ENCODE measurements around the gene ENC1.

- TF ChIP-seq CTCF (conservative IDR thresholded peaks at IDR 0.05; ENCODE audit: low read depth, low read length) = no peak
- TF ChIP-seq EZH2 (IDR thresholded peaks at IDR 0.05; ENCODE audit: borderline replicate concordance, low read depth, low read length, poor library complexity, severe bottlenecking) = no peak
Observed at GRCh38 chr5:74665273-74665672, 24.7 kb upstream of the ENC1 start.
